Tibial nerve (tissue), 3 donors: ENCODE measurements around the gene RPS6KA5.

Source experiments
- POLR2A ChIP-seq, 2 donors: fragments of 450-650 bp; IDR thresholded peaks; one replicate each; pipeline ENCODE4 v1.6.1; 2017; ENCODE audit warnings: antibody characterized with exemption in 2 of 2, mild to moderate bottlenecking in 2 of 2, moderate library complexity in 2 of 2
- TF ChIP-seq, protein P1 (sequence below), 5 experiments: fragments of 200-600 bp in 3 of 5; fragments of 450-650 bp in 2 of 5; sonication (generic) in 3 of 5; IDR thresholded peaks; one replicate each; pipeline ENCODE4 v1.5.1; 2016 to 2019; ENCODE audit warnings: antibody characterized with exemption in 5 of 5, mild to moderate bottlenecking in 3 of 5, moderate library complexity in 2 of 5

DNA sequence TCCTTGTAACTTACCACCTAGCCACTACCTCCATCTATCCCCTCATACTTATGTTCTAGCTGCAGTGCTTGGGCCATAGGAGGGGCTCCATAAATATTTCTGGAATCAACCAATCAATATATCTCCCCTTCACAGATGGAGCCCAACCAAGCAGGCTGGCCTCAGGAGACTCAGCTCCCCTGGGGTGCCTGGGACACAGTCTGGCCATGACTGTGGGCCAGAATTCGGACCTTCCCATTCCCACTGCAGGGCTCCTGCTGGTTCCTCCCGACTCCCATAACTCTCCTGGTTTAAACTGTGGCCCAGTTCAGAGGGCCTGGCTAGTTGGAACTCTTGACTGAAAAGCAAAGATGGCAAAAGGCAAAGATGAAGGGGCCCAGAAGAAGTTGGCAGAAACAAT is 257.2 kb downstream of the RPS6KA5 start:
- TF ChIP-seq, protein P1, sequence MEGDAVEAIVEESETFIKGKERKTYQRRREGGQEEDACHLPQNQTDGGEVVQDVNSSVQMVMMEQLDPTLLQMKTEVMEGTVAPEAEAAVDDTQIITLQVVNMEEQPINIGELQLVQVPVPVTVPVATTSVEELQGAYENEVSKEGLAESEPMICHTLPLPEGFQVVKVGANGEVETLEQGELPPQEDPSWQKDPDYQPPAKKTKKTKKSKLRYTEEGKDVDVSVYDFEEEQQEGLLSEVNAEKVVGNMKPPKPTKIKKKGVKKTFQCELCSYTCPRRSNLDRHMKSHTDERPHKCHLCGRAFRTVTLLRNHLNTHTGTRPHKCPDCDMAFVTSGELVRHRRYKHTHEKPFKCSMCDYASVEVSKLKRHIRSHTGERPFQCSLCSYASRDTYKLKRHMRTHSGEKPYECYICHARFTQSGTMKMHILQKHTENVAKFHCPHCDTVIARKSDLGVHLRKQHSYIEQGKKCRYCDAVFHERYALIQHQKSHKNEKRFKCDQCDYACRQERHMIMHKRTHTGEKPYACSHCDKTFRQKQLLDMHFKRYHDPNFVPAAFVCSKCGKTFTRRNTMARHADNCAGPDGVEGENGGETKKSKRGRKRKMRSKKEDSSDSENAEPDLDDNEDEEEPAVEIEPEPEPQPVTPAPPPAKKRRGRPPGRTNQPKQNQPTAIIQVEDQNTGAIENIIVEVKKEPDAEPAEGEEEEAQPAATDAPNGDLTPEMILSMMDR (IDR thresholded peaks at IDR 0.05): no peak
- no peak for TF ChIP-seq POLR2A (IDR thresholded peaks at IDR 0.05)
